GM18519 (cell line): Measurements from ENCODE around the gene AR.
"Not testable (repeated sequence)": the region's sequence is repeated elsewhere in the genome, so short reads cannot be mapped to it uniquely, and the experiment has no call there.

Source experiments
- ATAC-seq: cut with Tn5 transposase; IDR thresholded peaks from one replicate; pipeline ENCODE4 v1.9.1; 2021; ENCODE audit warnings: mild to moderate bottlenecking, moderate library complexity; ENCODE audit not compliant: unreplicated experiment, low FRiP score

The AR gene

DNA sequence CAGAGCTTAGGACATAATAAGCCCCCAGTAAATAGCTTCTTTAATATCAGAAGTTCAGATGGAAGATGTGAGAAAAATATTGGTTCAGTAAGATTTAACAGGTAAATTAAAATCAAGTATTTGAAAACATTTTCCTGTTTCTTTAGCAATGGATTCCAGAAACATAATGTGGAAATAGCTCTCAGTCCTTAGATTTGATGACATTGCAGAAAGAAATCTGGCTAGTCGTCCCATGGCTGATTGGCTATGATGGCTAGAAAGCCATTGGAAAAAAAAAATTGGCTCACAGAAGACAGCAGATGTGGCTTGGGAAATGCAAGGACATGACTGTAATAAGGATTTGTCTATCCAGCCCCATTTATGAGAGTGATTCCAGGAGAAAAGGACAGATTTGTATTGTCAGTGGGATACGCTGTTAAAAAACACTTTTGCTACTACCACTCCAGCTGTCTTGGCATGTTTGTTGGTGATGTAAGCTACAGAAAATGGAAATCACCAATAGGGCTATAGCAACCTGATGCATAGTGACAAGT is 78.3 kb downstream of the AR start:
- ATAC-seq, result no peak

DNA sequence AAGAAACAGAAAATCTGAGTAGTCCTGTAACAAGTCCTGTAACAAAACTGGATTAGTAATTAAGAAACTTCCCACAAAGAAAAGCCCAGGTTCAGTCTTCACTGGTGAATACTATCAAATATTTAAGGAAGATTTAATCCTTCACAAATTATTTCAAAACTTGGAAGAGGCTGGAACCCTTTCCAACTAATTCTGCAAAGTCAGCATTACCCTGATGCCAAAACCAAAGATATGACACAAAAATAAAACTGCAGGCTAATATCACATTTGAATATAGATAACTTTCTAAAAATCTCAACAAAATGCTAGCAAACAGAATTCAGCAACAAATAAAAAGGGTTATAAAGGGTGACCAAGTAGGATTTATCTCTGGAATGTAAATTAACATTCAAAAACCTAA is 80.5 kb downstream of the AR start:
- no peak for ATAC-seq

DNA sequence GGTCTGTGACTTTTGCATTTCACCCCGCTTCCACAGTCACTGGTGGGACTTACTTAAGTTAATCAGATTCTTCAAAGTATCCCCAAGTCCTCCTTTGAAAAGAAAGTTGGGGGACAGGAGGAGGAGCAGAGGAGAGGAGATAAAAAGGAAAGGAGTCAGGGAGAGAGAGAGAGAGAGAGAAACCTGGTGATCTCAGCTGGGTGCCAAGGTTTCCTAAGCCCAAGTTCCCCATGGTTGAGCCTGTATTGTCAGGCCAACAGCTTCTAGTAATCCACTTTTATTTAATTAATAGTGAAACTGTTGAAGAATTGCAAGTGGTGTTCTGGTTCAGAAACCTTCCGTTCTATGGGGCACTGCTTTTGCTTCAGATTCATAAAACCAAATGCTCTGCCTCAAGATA is 91.6 kb downstream of the AR start:
- no peak for ATAC-seq

DNA sequence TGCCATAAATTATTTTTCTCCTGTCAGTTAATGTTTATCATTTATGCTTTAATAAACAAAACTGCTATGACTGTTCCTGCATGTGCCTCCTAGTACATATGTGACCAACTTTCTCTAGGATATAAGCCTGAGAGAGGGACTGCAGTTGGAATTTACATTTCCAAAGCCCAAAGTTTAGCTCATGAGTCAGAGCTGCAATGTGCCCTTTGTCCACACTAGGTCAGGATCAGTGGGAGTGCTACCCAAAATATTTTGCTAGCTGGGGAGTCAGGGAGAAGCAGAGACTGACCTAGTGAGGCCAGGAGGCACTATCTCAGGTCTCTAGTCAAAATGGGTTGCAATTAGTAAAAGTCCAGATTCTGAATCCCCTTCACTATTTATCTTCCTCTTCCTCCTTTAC is 92.7 kb downstream of the AR start:
- ATAC-seq, result no peak

DNA sequence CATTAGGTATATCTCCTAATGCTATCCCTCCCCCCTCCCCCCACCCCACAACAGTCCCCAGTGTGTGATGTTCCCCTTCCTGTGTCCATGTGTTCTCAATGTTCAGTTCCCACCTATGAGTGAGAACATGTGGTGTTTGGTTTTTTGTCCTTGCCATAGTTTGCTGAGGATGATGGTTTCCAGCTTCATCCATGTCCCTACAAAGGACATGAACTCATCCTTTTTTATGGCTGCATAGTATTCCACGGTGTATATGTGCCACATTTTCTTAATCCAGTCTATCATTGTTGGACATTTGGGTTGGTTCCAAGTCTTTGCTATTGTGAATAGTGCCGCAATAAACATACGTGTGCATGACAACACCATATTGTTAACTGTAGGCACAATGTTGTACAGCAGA is 93.5 kb downstream of the AR start:
- ATAC-seq, result not testable (repeated sequence)

DNA sequence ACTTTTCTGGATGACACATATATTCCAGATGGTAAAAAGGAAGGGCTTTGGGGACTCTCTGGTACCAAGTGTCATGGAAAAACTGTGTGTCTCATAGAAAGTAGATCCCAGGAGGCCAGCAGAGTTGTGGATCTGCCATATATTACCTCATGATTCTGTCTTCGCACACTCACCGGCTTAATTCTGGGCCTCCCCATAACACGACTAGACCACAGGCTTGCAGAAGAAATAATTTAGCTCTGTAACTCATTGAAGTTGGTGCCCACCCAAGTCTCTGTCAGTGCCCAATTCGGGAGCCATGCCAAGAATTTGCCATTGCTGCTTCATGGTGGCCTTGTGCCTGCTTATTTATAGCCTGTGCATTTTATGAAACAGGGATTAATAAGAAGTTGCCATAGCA is 104.5 kb downstream of the AR start:
- ATAC-seq, result no peak

DNA sequence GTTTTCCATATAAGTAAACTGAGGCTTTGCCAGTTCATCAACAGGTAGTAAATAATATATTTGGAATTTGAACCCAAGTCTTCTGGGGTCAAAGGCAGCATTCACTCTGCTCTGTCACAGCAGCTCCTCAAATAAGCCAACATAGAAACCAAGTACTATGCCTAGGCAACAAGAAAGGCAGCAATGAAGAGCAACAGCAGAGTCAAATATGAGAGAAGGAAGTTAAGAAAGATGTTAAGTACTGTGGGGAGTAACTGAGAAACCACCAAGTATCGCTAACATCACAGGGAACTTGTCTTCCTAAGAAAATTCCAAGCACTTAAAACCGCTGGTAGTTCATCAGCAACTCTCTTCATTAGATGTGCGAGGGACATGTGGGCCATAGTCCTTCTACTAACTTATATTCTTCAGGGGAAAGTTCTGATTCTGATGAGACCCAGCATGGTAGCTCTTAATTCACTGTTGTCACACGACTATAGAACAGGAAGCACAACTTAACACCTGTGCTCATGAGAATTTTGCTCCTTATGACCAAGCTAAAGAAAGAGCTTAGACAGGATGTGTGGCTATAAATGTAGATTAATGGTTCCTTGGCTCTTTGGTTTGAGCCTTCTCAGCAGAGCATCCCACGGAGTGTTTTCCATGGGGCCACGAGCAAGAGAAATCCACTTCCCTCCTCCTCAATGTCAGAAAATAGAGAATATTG is 107.8 kb downstream of the AR start:
- no peak for ATAC-seq

DNA sequence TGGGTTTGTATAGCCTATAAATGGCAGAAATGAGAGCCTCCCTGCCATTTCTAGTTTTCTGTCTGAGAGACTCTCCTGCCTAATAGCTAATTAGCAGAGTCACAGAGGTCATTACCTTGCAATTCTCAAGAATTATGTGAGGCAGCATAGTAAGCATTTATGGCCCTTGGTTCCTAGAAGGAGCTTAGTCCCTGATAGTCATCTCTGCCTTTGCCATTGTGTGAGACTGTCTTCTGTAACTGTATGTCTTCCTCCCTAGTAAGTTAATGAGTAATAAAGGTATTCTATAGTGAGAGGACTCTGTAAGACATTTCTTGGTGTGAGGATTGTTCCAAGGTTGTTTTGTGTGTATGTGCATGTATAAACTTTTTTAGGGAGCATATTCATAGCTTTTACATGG is 108.7 kb downstream of the AR start:
- ATAC-seq, result no peak

DNA sequence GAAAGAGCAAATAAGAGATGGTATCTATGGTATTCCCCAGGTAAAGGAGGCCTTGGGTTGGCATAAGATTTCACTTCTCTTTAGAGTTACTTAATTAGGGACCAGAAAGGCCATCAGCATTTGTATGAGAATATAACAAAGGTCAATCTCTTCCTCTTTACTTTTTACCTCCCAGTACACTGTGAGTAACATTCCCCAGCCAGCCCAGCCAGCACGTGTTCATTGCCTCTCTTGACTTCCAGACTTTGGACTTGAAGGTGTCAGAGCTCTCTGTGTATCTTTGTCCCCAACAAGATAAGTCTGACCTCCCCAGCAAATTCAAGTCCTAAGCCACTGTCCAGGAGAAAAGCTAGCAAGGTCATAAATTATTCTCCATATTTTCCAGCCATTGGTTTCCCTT is 110.5 kb downstream of the AR start:
- no peak for ATAC-seq

DNA sequence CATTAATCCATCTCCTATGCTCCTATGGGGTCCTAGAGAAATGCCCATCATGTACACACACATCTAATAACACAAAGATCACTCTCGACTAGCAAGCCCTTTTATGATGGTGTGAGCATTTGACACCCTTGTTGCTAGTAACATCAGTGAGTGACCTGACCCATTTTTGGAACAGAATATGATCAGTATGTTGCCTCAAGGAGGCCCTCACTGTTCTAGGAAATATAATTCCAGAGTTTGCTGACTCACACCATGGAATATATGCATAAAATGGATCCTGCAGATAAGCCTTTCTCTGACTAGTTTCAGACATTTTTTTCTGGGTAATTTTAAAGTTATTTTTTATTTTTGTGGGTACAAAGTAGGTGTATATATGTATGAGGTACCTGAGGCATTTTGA is 121.8 kb downstream of the AR start:
- ATAC-seq, result no peak

DNA sequence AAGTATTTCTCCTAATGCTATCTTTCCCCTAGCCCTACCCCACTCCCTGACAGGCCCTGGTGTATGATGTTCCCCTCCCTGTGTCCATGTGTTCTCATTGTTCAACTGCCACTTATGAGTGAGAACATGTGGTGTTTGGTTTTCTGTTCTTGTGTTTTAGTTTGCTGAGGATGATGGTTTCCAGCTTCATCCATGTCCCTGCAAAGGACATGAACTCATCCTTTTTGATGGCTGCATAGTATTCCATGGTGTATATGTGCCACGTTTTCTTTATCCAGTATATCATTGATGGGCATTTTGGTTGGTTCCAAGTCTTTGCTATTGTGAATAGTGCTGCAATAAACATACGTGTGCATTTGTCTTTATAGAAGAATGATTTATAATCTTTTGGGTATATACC is 126.9 kb downstream of the AR start:
- ATAC-seq, result not testable (repeated sequence)

DNA sequence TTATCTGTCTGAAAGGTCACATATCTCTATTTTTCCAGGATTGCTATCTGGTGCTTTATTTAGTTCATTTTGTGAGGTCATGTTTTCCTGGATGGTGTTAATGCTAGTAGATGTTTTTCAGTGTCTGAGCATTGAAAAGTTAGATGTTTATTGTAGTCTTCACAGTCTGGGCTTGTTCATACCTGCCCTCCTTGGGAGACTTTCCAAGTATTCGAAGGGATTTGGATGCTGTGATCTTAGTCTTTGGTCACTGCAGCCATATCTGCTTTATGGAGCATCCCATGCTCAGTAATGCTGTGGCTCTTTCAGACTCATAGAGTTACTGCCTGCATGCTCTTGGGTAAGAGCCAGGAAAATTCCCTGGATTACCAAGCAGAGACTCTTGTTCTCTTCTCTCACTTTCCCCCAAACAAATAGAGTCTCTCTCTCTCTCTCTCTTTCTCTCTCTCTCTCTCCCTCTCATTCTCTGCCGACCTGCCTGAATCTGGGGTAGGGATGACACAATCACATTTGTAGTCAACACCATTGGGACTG is 130.0 kb downstream of the AR start:
- no peak for ATAC-seq

DNA sequence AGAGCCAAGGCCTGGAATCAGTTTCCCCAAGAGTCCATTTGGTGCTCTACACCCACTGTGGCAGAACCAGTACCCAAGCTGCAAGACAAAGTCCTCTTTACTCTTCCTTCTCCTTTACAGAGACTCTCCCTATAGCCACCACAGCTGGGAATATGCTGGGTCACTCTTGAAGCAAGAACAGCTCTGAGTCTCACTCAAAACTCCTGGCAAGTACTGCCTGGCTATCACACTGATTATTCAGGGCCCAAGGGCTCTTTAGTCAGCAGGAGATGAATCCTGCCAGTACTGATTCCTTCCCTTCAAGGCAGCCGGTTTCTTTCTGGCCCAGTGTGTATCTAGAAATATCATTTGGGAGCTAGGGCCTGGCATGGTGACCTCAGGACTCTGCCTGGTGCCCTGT is 130.9 kb downstream of the AR start:
- ATAC-seq, result no peak

DNA sequence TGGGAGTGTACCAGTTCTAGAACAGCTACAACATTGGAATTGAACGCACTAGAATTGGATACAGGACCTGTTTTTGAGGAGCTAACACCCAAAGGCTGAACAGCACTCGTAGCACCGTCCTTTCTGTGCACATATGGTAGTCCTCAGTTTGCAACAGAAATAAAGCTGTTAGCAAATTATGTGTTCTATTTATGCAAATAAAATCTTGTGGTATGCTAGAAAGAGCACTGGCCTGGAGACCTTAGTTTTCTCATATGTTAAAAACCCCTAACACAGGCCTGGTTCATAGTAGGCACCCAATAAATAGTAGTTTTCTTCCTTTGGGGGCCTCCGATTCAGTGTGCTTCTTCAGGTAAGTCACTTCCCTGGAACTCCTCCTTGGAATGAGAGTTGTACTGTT is 140.3 kb downstream of the AR start:
- ATAC-seq, result no peak

DNA sequence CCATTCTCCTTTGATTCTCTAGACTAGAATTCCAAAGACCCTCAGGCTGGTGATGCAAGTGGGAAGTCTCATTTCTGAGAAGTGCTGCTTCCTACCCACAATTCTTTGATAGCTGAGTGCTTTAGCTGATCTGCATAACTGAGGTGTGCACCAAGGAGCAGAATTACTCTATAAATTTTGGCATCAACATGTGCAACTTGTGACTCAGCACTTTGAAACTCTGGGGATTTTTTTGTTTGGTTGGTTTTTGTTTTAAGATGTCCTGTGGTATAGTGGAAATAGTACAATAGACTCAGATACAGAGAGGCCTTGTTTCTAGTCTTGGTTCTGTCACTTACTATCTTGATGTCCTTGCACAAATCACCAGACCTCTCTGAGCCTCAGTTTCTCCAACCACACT is 148.4 kb downstream of the AR start:
- ATAC-seq, result no peak

DNA sequence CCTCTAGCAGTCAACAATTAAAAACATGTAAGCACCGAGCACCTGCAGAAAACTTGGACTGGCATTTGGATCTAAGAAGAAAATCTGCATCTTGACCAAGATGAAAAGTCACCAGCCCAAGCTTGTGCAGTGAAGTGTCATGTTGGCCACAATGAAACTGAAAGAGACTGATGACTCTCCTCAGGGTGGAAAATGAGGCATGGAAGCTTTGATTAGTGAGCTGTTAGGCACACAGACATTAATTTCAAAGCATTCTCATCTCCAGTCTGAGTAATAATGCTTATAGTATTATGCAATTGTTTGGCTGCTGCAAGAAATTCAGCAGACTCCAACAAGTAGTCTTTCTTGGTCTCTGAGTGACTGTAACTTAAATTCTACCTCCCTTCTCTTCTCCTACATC is 150.1 kb downstream of the AR start:
- no peak for ATAC-seq

DNA sequence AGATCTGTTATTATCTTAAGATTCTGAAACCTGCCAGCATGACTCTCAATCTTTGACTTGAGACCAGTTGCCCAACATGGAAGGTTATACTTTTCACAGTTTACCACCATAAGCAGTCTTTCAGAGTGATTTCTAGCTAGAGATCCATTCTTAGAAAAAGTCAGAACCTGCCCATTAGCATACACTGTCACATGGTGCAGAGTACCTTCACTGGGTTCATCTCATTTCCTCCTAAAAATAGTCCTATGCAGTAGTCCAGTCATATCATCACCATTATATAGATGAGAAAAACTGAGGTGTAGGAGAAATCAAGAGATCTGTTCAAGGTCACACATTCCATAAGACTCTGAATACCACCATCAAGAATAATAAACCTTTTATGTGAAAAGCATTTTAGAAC is 153.6 kb downstream of the AR start:
- no peak for ATAC-seq

DNA sequence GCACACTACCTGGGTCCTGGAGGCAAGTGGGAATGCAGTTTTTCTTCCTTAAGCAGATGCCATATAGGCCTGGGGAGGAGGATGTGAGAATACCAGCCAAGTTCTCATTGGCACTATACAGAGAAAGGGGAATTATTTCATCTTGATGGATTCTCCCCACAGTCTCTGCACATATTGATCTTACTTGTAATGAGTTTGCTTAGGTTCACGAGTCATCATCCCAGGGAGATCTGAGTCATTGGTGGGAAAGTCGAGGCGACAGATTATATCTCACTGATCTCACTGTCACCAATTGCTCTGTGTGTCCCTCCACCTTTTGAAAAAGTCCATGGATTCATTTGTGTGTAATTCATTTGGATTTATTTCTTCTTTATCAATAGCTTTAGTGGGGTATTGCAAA is 156.8 kb downstream of the AR start:
- ATAC-seq, result no peak

DNA sequence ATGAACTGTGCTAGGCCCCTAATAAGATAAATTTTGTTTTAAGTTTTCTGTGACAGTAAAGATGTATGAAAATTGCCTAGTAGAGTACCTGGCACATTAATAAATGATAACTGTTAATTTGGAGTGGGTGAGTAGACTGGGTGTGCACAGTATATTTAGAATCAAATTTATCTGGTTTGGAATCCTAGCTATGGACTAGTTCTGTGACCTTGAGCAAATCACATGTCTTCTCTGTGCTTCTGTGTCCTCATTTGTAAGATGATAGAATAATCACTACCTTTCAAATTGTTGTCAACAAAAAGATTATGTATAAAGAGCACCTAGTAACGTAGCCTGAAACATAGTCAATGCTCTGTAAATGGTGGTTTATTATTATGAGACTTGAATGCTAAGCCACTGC is 170.2 kb downstream of the AR start:
- no peak for ATAC-seq

DNA sequence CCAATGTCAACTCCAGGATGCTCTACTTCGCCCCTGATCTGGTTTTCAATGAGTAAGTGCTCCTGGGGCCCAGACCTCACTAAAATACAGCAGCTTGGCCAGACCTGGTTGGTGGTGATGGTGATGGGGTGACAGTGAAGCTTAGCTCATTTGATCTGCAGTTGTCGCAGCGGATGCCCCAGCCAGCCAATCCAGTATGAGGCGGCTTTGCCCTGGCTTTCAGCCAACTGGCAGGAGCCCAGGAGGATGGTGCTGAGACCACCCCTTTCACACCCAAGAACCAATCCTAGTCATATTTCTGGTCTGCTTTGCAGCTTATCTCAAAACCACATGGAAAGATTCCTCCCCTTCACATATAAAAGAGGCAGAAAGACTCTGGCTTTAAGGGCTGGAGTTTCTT is 173.8 kb downstream of the AR start:
- ATAC-seq, result no peak

DNA sequence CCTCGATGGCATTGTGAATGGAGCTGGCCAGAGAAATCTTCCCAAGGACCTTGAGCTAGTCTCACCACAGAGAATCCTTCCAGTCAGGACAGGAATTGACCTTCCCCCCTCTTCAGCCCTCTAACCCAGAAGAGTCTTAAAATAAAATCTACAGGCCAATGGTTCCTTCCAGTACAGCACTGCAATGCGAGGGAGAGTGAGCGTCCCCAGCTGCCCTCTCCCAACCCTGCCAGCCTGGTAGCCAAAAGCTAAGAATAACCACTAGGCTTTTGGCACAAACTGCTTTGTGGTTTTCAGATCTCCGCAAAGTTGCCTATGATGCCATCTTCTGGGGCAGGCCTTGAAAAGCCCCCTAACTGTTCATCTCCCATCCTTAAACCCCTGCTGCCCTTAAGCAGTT is 175.1 kb downstream of the AR start:
- no peak for ATAC-seq

DNA sequence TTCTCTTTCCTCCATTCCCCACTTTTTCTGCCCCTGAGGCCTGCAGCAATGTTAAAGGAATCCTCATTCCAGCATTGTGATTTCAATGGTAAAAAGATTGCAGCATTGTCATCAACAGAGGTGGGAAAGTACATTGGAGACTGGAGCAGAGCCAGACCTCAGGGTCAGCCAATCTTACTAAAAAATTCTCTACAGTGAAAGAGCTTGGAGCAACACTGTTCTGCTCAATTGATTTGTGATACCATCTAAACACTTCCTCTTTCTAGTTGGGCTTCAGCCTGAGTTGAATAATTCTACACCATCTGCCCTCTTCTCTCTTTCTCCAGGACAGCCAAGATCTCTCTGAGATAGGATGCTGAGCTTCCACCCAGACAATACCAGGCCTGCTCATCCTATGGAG is 176.5 kb downstream of the AR start:
- ATAC-seq, result no peak

DNA sequence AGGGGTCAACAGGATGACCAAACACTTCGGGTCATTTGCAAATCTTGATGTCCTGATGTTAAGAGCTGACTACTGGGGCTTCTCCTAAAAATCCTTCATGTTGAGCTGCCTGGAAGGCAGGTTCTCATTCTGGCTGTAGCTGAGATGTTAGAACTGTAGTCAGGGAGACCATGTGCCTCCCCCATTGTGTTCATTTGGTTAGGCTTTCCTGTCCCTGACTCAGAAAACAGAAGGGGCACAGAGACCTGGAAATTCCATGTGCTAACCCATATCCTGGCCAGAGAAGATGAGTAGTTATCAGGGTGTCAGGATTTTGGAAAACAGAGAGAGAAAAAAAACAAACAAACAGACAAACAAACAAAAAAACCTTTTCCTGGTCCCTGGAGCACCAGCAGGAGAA is 177.5 kb downstream of the AR start:
- ATAC-seq, result no peak
